AG08396 (cell line): ENCODE data around the gene CUL3.

Experiments
- DNase-seq: peaks from one replicate; pipeline ENCODE4 v3.0.0; 2012; ENCODE audit warnings: low spot score, mixed read lengths

CUL3 gene

DNA sequence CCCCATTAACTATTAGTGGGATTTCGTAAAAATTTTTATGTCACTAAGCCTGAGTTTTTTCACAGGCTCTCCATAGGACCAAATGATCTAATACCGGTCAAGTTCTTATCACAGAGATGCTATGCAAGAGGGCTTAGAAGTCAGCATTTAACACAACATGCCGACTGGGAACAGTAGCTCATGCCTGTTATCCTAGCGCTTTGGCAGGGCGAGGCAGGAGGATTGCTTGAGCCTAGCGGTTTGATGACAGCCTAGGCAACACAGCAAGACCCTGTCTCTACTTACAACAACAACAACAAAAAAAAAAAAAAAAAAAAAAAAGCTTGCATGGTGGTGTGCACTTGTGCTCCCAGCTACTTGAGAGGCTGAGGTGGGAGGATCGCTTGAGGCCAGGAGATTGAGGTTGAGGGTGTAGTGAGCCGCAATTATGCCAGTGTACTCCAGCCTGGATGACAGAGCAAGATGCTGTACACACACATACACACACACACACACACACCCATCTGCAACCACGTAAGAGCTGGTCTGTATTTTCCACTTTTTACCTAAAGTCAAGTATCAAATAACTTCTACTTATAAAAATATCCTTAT, 115.7 kb downstream of the CUL3 start:
- no peak for DNase-seq

DNA sequence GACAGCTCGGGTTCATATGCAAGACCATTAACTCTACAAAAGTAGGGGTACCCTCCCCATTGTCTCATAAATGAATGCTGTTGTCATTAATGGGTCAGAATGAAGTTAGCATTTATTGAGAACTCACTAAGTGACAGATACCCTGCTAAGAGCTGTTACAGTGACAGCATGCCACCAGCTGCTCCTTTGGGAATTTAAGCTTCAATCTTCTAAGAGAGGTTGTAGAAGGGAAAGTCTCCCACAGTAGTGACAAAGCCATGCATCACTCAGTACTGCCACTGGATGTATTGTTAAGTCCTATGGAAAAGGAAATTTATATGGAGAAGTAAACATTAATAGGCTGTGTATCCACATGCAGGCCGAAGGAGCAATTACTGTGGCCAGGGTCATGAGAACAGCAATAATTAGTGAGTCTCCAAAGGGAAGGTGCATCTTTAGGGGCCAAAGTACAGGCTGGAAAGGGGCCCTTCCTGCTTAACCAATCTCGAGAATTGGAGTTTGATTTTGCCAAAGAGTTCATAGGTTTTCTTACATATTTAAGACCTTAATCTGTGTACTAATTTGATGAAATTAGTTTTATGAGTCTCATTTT, 118.8 kb downstream of the CUL3 start:
- no peak for DNase-seq

GRCh38 chr2:224461391-224461790, 123.8 kb downstream of the CUL3 start:
- no peak for DNase-seq

GRCh38 chr2:224457408-224458096, 127.6 kb downstream of the CUL3 start:
- no peak for DNase-seq

GRCh38 chr2:224453892-224454291, 131.3 kb downstream of the CUL3 start:
- DNase-seq, result no peak

GRCh38 chr2:224449212-224450147, 135.7 kb downstream of the CUL3 start:
- DNase-seq, result peak; percentile 26

- DNase-seq, result no peak
These were observed 136.9 kb downstream of the CUL3 start for GRCh38 chr2:224448236-224448635.

- no peak for DNase-seq
These were observed 140.4 kb downstream of the CUL3 start for GRCh38 chr2:224444783-224445182.

GRCh38 chr2:224444021-224444420, 141.1 kb downstream of the CUL3 start:
- no peak for DNase-seq

- DNase-seq, result peak; percentile 33
These were observed 142.8 kb downstream of the CUL3 start for GRCh38 chr2:224442071-224442967.

DNA sequence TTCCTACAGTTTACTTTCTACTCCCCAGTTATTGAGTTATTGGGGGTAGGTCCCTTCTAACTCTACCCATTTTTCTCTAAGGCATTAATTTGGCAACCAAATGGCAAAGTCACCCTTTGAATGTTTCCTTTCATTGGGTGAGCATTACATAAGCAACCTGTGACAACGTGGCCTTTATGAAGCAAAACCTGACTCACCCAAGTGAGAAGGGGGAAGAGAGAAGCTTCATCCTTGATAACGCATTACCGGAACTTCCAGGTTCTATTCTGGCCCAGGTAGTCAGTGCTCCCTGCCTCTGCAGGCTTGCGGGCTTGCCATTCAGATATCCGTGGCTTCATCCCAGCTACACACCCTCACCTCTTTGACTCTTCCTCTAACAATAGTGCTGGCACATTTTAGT, 144.2 kb downstream of the CUL3 start:
- no peak for DNase-seq

DNA sequence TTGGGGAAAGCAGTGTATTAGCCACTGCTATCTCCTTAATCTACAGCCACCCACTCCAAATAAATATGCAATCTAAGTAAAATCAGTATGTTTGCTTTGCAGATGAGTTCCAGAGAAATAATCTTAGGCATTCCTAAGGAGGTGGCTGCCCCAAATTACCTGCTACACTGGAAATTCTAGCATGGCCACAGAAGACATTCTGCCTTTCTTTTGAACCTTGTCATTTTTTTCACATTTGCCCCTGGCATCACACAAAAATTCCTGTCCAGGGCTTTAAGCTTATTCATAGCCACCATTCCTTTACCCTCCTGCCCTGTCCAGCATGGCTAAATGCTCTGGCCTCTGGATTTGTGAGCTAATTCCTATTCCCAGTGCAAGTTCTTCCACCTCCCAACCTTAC, 146.4 kb downstream of the CUL3 start:
- no peak for DNase-seq

- no peak for DNase-seq
These were observed 148.5 kb downstream of the CUL3 start for GRCh38 chr2:224436634-224437033.

- no peak for DNase-seq
These were observed 150.5 kb downstream of the CUL3 start for GRCh38 chr2:224434618-224435017.

- no peak for DNase-seq
These were observed 151.7 kb downstream of the CUL3 start for GRCh38 chr2:224433442-224433841.

DNA sequence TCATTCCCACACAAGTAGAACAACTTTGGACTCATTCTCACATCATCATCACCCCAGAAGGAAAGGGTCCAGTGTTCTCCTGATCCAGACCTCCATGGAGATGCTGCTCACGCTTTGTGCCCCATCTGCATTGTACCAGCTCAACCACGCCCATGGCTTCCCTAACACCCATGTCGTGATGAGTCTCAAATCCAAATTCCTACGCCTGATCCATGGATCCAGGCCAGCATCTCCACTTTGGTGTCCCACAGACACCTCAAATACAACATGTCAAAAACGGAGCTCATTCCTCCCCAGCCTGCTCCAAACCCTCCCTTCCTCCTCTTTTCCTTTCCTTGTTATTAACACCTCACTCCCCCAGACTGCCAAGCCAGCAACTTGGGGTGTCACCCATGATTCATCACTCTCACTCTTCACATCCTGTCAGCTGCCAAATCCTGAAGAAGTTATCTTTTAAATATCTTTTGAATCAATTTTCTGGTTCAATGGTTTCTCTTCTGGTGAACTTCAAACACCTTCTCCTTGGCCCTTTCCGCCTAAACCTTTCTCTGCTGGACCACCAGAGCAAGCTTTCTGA, 153.1 kb downstream of the CUL3 start:
- DNase-seq, result no peak

GRCh38 chr2:224429441-224429810, 155.7 kb downstream of the CUL3 start:
- DNase-seq, result no peak

- no peak for DNase-seq
These were observed 156.2 kb downstream of the CUL3 start for GRCh38 chr2:224428787-224429440.

DNA sequence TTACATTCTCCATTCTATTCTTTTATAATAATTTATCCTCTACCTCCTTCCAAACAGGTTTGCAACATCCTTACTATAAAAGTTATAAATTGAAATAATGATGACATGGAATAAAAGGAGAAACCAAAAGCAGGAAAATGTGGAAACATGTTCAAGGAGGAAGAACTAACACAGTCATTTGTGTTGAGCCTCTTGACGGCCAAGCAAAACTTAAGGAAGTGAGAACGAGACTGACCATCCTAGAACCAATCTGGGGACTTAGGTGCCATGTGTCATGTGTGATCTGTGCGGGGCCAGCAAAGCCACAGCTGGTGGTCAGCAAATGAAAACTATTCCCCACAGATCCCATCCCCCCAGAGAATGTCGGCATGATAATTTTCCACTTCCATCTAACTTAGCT, 157.7 kb downstream of the CUL3 start:
- no peak for DNase-seq

DNA sequence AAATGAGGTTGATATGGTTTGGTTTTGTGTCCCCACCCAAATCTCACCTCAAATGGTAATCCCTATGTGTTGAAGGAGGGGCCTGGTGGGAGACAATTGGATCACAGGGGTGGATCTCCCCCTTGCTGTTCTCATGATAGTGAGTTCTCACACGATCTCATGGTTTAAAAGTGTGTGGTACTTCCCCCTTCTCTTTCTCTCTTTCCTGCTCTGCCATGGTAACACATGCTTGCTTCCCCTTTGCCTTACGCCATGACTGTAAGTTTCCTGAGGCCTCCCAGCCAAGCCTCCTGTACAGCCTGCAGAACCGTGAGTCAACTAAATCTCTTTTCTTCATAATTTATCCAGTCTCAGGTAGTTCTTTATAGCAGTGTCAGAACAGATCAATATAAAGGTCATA, 158.5 kb downstream of the CUL3 start:
- no peak for DNase-seq

GRCh38 chr2:224421065-224421464, 164.1 kb downstream of the CUL3 start:
- DNase-seq, result no peak
